ENCODE data around the gene NCF2.
A peak's percentile ranks its signal among the peaks of the same experiment; 100 is the strongest.

NCF2 gene

GRCh38 chr1:183550915-183551314, 39.3 kb downstream of the NCF2 start:
- H3K9me3 Mint-ChIP-seq = no peaks in the 10 kb centered on the region
- no peaks in the 10 kb centered on the region for H3K4me1 Mint-ChIP-seq (ENCODE audit: low read depth in 2 of 2)
- peaks cover 57% of the 10 kb centered on the region for H3K36me3 Mint-ChIP-seq (ENCODE audit: insufficient read depth)
- H3K27me3 Mint-ChIP-seq = no peaks in the 10 kb centered on the region
- peak overlapping the region; percentile 29 to 71 for H3K27ac Mint-ChIP-seq
- H3K4me3 Mint-ChIP-seq = no peak overlapping the region
- ATAC-seq (replicated peaks) = no peak
- DNase-seq = no peak

- Mint-ChIP-seq H3K36me3 (ENCODE audit: insufficient read depth) (peaks cover 80% of the 10 kb centered on the region), H3K27ac (no peak overlapping the region), H3K27me3 (no peaks in the 10 kb centered on the region), H3K4me1 (ENCODE audit: low read depth in 2 of 2) (no peaks in the 10 kb centered on the region), H3K9me3 (no peaks in the 10 kb centered on the region), H3K4me3 (no peak overlapping the region)
- ATAC-seq (replicated peaks) (no peak), DNase-seq (no peak)
Measured at GRCh38 chr1:183548116-183548515, 42.1 kb downstream of the NCF2 start.

- Mint-ChIP-seq H3K9me3 (no peaks in the 10 kb centered on the region), H3K27me3 (no peaks in the 10 kb centered on the region), H3K36me3 (ENCODE audit: insufficient read depth) (peaks cover 84% of the 10 kb centered on the region), H3K4me3 (no peak overlapping the region), H3K4me1 (ENCODE audit: low read depth in 2 of 2) (no peaks in the 10 kb centered on the region), H3K27ac (no peak overlapping the region)
- no peak for ATAC-seq (replicated peaks)
- no peak for DNase-seq
Measured at GRCh38 chr1:183546427-183546826, 43.8 kb downstream of the NCF2 start.

DNA sequence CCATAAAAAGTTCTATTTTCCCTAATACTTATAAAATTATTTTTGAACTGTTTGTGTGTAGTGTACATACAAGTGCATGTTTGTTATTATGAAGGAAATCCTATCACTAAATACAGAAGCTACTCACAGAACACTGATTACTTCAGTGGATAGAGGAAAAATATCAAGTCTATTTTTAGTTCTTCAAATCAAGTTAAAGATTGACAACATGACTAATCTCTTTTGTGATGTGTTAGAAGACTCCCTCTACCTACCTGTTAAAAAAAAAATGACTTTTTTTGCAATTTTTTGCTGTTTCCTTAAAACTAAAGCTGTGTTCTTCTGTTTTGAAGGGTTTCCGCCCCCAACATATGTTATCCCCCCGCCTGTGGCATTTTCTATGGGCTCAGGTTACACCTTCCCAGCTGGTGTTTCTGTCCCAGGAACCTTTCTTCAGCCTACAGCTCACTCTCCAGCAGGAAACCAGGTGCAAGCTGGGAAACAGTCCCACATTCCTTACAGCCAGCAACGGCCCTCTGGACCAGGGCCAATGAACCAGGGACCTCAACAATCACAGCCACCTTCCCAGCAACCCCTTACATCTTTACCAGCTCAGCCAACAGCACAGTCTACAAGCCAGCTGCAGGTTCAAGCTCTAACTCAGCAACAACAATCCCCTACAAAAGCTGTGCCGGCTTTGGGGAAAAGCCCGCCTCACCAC, 45.5 kb downstream of the NCF2 start:
- ATAC-seq (replicated peaks) (no peak), DNase-seq (no peak)
- no peak overlapping the region for H3K4me3 Mint-ChIP-seq
- H3K4me1 Mint-ChIP-seq (ENCODE audit: low read depth in 2 of 2) = no peaks in the 10 kb centered on the region
- peaks cover 84% of the 10 kb centered on the region for H3K36me3 Mint-ChIP-seq (ENCODE audit: insufficient read depth)
- no peaks in the 10 kb centered on the region for H3K27me3 Mint-ChIP-seq
- H3K27ac Mint-ChIP-seq = peak overlapping the region in 1 of 2 donors; percentile 73
- H3K9me3 Mint-ChIP-seq = no peaks in the 10 kb centered on the region

DNA sequence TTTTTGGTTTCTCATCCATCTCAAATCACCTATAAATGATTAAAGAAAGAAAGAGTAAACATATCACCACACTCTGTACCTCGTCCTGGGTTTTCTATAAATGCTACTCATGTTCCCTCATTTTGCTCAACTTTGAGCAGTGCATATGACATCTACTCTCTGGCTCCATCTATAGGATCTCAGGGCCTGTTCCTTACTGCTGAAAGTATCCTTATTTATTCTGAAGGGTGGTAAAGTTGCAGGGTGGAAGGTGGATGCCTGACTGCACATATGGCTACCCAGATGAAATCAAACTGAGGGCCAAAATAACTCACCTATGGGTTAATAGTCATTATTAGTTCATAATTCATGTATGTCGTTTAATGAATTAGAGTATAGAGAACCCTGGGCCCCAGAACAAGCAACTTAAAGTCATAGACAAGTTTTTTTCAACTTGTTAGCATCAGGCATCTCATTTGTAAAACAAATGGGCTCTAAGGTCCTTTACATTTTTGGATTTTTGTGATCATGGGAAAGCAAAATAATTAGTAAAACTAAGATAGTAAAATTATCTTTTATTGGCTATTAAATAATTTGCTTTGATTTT, 46.5 kb downstream of the NCF2 start:
- peak in 2 of 3 experiments; percentile 9 to 16 for DNase-seq
- Mint-ChIP-seq H3K9me3 (no peaks in the 10 kb centered on the region), H3K27ac (peak overlapping the region in 1 of 2 donors; percentile 33), H3K4me1 (ENCODE audit: low read depth in 2 of 2) (no peaks in the 10 kb centered on the region), H3K36me3 (ENCODE audit: insufficient read depth) (peaks cover 85% of the 10 kb centered on the region), H3K27me3 (no peaks in the 10 kb centered on the region), H3K4me3 (no peak overlapping the region)
- peak; percentile 83 for ATAC-seq (replicated peaks)

DNA sequence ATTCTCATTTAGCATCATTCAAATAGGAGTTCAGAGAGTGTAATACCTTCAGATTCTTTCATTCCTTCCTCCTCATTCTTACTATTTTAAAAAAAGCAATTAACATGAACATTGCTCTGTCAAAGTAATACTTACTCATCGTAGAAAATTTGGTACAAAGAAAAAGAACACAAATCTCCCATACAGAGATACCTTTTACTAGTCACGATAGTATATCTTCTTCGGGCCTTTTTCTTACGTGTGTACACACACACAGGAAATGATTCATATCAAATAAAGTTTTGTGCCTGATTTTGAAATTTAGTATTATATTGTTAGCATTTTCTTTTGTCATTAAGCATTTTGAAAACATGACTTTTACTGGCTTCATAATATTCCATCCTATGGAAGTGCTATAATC, 52.9 kb downstream of the NCF2 start:
- Mint-ChIP-seq H3K36me3 (ENCODE audit: insufficient read depth) (peaks cover 74% of the 10 kb centered on the region), H3K27ac (peak overlapping the region in 1 of 2 donors; percentile 30), H3K4me1 (ENCODE audit: low read depth in 2 of 2) (no peaks in the 10 kb centered on the region), H3K4me3 (no peak overlapping the region), H3K9me3 (no peaks in the 10 kb centered on the region), H3K27me3 (no peaks in the 10 kb centered on the region)
- DNase-seq (no peak), ATAC-seq (replicated peaks) (no peak)

GRCh38 chr1:183533617-183534174, 56.6 kb downstream of the NCF2 start:
- Mint-ChIP-seq H3K4me1 (ENCODE audit: low read depth in 2 of 2) (no peaks in the 10 kb centered on the region), H3K9me3 (no peaks in the 10 kb centered on the region), H3K36me3 (ENCODE audit: insufficient read depth) (peaks cover 59% of the 10 kb centered on the region), H3K27me3 (no peaks in the 10 kb centered on the region), H3K27ac (no peak overlapping the region), H3K4me3 (no peak overlapping the region)
- ATAC-seq (replicated peaks) (no peak), DNase-seq (no peak)

DNA sequence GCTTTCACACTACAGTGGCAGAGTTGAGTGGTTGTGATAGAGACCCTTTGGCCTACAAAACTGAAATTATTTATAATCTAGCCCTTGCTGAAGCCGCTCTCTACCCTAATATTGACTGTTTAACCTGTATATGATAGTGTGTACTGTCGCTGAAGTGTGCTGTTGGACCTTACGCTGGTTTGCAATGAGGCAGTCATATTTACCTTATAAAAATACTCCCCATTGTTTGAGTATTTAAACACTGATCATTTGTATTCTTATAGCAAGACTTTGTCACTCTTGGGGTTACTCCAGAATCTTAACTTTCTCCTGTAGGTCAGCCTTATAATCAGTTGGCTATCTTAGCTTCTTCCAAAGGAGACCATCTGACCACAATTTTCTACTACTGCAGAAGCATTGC, 61.7 kb downstream of the NCF2 start:
- DNase-seq (no peak), ATAC-seq (replicated peaks) (no peak)
- Mint-ChIP-seq H3K36me3 (ENCODE audit: insufficient read depth) (peaks cover 45% of the 10 kb centered on the region), H3K27me3 (no peaks in the 10 kb centered on the region), H3K4me1 (ENCODE audit: low read depth in 2 of 2) (no peaks in the 10 kb centered on the region), H3K4me3 (no peak overlapping the region), H3K9me3 (no peaks in the 10 kb centered on the region), H3K27ac (no peak overlapping the region)

DNA sequence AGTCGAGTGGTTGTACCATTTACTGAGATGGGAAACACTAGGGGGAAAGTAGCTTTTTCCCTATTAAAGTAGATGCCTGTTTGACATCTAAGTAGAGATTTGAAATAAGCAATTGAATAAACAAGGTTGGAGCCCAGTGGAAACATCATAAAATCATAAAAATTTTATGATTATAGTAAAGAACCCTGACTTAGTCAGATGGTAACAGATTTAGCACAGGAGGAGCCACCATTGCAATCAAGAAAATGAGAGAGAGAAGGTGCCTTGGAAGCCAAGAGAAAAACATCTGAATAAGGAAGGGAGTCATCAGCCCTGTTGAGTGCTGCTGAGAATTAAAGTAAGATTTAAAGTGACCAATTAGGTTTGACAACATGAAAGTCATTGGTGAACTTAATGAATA, 68.2 kb downstream of the NCF2 start:
- H3K4me1 Mint-ChIP-seq (ENCODE audit: low read depth in 2 of 2) = no peaks in the 10 kb centered on the region
- no peaks in the 10 kb centered on the region for H3K9me3 Mint-ChIP-seq
- no peak for DNase-seq
- H3K36me3 Mint-ChIP-seq (ENCODE audit: insufficient read depth) = peaks cover 42% of the 10 kb centered on the region
- no peaks in the 10 kb centered on the region for H3K27me3 Mint-ChIP-seq
- ATAC-seq (replicated peaks) = no peak
- no peak overlapping the region for H3K4me3 Mint-ChIP-seq
- no peak overlapping the region for H3K27ac Mint-ChIP-seq

DNA sequence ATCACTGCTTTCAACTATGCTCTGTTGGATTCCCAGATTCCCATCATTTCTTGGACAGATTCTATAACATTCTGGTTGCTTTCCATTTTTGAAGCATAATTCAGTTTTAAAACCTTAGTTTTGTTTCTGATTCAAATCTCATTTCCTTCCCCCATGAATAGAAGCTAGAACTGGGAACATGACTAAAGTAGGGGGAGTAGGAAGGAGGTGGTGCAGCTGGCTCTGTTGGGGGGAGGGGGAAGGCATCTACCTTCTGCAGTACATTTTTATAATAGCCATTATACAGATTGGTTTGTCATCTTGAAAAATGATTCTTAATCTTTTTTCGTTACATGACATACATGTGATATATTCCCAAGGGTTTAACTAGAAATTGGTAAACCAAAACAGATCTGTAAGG, 69.9 kb downstream of the NCF2 start:
- Mint-ChIP-seq H3K27me3 (no peaks in the 10 kb centered on the region), H3K4me3 (no peak overlapping the region), H3K27ac (no peak overlapping the region), H3K4me1 (ENCODE audit: low read depth in 2 of 2) (no peaks in the 10 kb centered on the region), H3K9me3 (no peaks in the 10 kb centered on the region), H3K36me3 (ENCODE audit: insufficient read depth) (peaks cover 43% of the 10 kb centered on the region)
- ATAC-seq (replicated peaks) (no peak), DNase-seq (no peak)

GRCh38 chr1:183517401-183517800, 72.9 kb downstream of the NCF2 start:
- Mint-ChIP-seq H3K4me3 (no peak overlapping the region), H3K9me3 (no peaks in the 10 kb centered on the region), H3K27ac (peak overlapping the region in 1 of 2 donors; percentile 11), H3K4me1 (ENCODE audit: low read depth in 2 of 2) (peaks cover 0 to 4% of the 10 kb centered on the region in 2 donors), H3K27me3 (no peaks in the 10 kb centered on the region), H3K36me3 (ENCODE audit: insufficient read depth) (peaks cover 48% of the 10 kb centered on the region)
- DNase-seq (no peak), ATAC-seq (replicated peaks) (no peak)

DNA sequence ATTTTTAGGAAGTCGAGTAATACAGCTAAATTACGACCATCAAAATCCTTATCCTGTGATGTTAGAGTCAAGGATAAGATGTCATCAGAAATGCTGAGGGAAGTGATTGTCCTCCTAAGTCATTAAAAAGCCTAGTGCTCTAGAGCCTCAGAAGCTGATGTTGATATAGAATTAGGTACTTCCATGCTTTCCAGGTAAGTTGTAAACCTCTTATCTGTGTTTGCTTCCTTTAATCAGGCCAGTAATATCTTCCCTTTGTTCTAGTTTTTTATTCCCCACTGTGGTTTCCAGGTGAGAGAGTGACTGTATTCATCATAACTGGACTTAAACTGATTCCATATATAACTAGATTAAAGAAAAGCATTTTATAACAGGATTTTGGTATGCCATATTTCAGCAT, 73.5 kb downstream of the NCF2 start:
- Mint-ChIP-seq H3K36me3 (ENCODE audit: insufficient read depth) (peaks cover 48% of the 10 kb centered on the region), H3K9me3 (no peaks in the 10 kb centered on the region), H3K27ac (peak overlapping the region in 1 of 2 donors; percentile 39), H3K27me3 (no peaks in the 10 kb centered on the region), H3K4me1 (ENCODE audit: low read depth in 2 of 2) (peaks cover 0 to 10% of the 10 kb centered on the region in 2 donors), H3K4me3 (no peak overlapping the region)
- no peak for DNase-seq
- no peak for ATAC-seq (replicated peaks)

GRCh38 chr1:183515002-183515689, 75.1 kb downstream of the NCF2 start:
- Mint-ChIP-seq H3K9me3 (no peaks in the 10 kb centered on the region), H3K27me3 (no peaks in the 10 kb centered on the region), H3K4me3 (no peak overlapping the region), H3K4me1 (ENCODE audit: low read depth in 2 of 2) (peaks cover 6 to 18% of the 10 kb centered on the region in 2 donors), H3K36me3 (ENCODE audit: insufficient read depth) (peaks cover 35% of the 10 kb centered on the region), H3K27ac (peak overlapping the region; percentile 35 to 36)
- DNase-seq = no peak
- no peak for ATAC-seq (replicated peaks)

DNA sequence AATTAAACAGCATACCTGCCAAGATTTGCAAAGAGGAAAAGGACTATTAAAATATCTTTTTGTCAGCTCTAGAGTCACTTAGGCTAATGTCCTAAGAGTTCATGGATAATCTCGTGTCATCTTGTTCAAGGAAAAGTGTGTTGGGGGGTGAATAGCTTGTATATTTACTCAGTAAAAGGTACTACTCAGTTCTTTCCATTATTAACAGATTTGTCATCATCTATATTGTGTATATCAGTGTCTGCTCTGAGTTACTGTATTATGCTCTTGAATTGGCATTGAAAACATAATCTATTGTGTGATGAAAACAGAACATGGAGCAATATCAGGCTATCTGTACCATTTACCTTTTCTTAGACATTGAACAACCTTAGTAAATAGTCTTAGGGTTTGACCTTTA, 76.0 kb downstream of the NCF2 start:
- peaks cover 6 to 18% of the 10 kb centered on the region in 2 donors for H3K4me1 Mint-ChIP-seq (ENCODE audit: low read depth in 2 of 2)
- H3K27ac Mint-ChIP-seq = peak overlapping the region in 1 of 2 donors; percentile 35
- H3K4me3 Mint-ChIP-seq = no peak overlapping the region
- no peaks in the 10 kb centered on the region for H3K27me3 Mint-ChIP-seq
- no peaks in the 10 kb centered on the region for H3K9me3 Mint-ChIP-seq
- ATAC-seq (replicated peaks) = no peak
- peaks cover 29% of the 10 kb centered on the region for H3K36me3 Mint-ChIP-seq (ENCODE audit: insufficient read depth)
- DNase-seq = no peak

Measured in effector memory CD8-positive, alpha-beta T cell (primary cell).